GM19452 (cell line): ENCODE data around the gene MBOAT2.
A peak's percentile ranks its signal among the peaks of the same experiment; 100 is the strongest.
"Not testable (repeated sequence)": the region's sequence is repeated elsewhere in the genome, so short reads cannot be mapped to it uniquely, and the experiment has no call there.

Source experiments
- ATAC-seq: cut with Tn5 transposase; IDR thresholded peaks from one replicate; pipeline ENCODE4 v1.9.1; 2021; ENCODE audit not compliant: unreplicated experiment

Gene MBOAT2

GRCh38 chr2:9003616-9004337 lies at the start of gene MBOAT2:
Gene MBOAT2, minus strand, starts transcription at chr2:9003684. Its CDS starts 70 bp downstream, at chr2:9003614.
- peak; percentile 86 for ATAC-seq

- no peak for ATAC-seq
These were observed 49.5 kb upstream of the MBOAT2 start for GRCh38 chr2:9052821-9053533.

GRCh38 chr2:9051451-9051850 lies 48.0 kb upstream of the MBOAT2 start:
- ATAC-seq: not testable (repeated sequence)

- ATAC-seq: no peak
These were observed 46.8 kb upstream of the MBOAT2 start for GRCh38 chr2:9050122-9050809.

- ATAC-seq: no peak
These were observed 42.1 kb upstream of the MBOAT2 start for GRCh38 chr2:9045595-9045994.

- ATAC-seq: not testable (repeated sequence)
These were observed 40.0 kb upstream of the MBOAT2 start for GRCh38 chr2:9043491-9043890.

GRCh38 chr2:9037166-9037565 lies 33.7 kb upstream of the MBOAT2 start:
- no peak for ATAC-seq

- ATAC-seq: no peak
These were observed 30.1 kb upstream of the MBOAT2 start for GRCh38 chr2:9033385-9034168.

- ATAC-seq: no peak
These were observed 29.2 kb upstream of the MBOAT2 start for GRCh38 chr2:9032536-9033255.

- no peak for ATAC-seq
These were observed 28.6 kb upstream of the MBOAT2 start for GRCh38 chr2:9032121-9032520.

GRCh38 chr2:9031246-9031645 lies 27.8 kb upstream of the MBOAT2 start:
- ATAC-seq: no peak

GRCh38 chr2:9030841-9031240 lies 27.4 kb upstream of the MBOAT2 start:
- ATAC-seq: no peak

GRCh38 chr2:9030190-9030589 lies 26.7 kb upstream of the MBOAT2 start:
- no peak for ATAC-seq

GRCh38 chr2:9029721-9030120 lies 26.2 kb upstream of the MBOAT2 start:
- no peak for ATAC-seq

GRCh38 chr2:9027884-9028283 lies 24.4 kb upstream of the MBOAT2 start:
- no peak for ATAC-seq

GRCh38 chr2:9025746-9026145 lies 22.3 kb upstream of the MBOAT2 start:
- no peak for ATAC-seq

GRCh38 chr2:9024575-9024974 lies 21.1 kb upstream of the MBOAT2 start:
- ATAC-seq: no peak

GRCh38 chr2:9021563-9022211 lies 18.2 kb upstream of the MBOAT2 start:
- no peak for ATAC-seq

- ATAC-seq: no peak
These were observed 16.8 kb upstream of the MBOAT2 start for GRCh38 chr2:9020267-9020666.

- no peak for ATAC-seq
These were observed 15.1 kb upstream of the MBOAT2 start for GRCh38 chr2:9018534-9018933.
